Measurements from ENCODE around the gene BIN1. TPM values are rescaled to one million over a fixed set of nuclear protein-coding genes. Genes with fewer than 3 reads are reported as not detected.

Gene BIN1
- total RNA-seq, 2 experiments from 2014 or later, result 95.2 to 102 TPM

DNA sequence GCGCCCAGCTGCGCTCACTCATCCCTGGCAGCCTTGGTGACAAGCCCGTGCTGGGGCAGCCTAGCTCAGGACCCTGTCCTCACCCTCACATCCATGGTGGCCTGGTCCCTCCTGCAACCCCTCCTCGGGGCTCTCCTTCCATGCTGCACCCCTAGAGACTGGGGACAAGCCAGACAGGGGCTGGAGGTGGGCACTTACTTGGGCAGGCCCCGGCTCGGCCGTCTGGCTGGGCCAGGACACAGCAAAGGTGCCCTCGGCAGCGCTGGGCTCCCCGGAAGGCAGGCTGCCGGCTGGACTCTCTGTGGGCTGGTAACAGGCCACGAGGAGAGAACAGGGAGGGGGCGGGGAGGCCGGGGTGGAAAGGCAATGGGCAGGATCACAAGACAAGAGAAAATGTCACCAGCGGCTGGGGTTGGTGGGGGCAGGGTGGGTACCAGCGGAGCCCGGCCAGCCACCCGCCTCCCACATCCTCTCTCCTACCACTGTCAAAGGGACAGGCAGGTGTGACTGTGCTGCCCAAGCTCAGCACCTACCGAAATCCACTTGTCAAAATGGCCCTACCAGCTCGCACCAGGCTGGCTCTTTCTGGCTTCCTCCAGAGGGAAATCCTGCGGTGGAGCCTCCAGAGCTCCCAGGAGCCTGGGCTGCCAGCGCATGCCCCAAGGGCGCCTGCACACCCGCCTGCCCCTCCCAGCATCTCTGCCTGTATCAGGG lies 54.7 kb downstream of the BIN1 start:
- ATAC-seq (no peak), DNase-seq (no peak)
- peaks cover 2% of the 10 kb centered on the region for H3K4me1 Mint-ChIP-seq (ENCODE audit: low read depth)
- no peak overlapping the region for H3K4me3 Mint-ChIP-seq
- H3K27ac Mint-ChIP-seq, result no peak overlapping the region
- H3K27me3 Mint-ChIP-seq, result no peaks in the 10 kb centered on the region
- ChIA-PET POLR2A (no interaction called here), CTCF (interaction anchor here (2.8 kb wide), 1 partner anchor 16 kb away, joined by 12 read pairs; no protein-coding TSS in a partner anchor)
- intact Hi-C loops (cut with micrococcal nuclease), result no loop called here
- H3K9me3 Mint-ChIP-seq, result no peaks in the 10 kb centered on the region
- peaks cover 10% of the 10 kb centered on the region for H3K36me3 Mint-ChIP-seq (ENCODE audit: low read depth)
- TF ChIP-seq, protein P1, sequence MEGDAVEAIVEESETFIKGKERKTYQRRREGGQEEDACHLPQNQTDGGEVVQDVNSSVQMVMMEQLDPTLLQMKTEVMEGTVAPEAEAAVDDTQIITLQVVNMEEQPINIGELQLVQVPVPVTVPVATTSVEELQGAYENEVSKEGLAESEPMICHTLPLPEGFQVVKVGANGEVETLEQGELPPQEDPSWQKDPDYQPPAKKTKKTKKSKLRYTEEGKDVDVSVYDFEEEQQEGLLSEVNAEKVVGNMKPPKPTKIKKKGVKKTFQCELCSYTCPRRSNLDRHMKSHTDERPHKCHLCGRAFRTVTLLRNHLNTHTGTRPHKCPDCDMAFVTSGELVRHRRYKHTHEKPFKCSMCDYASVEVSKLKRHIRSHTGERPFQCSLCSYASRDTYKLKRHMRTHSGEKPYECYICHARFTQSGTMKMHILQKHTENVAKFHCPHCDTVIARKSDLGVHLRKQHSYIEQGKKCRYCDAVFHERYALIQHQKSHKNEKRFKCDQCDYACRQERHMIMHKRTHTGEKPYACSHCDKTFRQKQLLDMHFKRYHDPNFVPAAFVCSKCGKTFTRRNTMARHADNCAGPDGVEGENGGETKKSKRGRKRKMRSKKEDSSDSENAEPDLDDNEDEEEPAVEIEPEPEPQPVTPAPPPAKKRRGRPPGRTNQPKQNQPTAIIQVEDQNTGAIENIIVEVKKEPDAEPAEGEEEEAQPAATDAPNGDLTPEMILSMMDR (IDR thresholded peaks at IDR 0.05), result no peak

DNA sequence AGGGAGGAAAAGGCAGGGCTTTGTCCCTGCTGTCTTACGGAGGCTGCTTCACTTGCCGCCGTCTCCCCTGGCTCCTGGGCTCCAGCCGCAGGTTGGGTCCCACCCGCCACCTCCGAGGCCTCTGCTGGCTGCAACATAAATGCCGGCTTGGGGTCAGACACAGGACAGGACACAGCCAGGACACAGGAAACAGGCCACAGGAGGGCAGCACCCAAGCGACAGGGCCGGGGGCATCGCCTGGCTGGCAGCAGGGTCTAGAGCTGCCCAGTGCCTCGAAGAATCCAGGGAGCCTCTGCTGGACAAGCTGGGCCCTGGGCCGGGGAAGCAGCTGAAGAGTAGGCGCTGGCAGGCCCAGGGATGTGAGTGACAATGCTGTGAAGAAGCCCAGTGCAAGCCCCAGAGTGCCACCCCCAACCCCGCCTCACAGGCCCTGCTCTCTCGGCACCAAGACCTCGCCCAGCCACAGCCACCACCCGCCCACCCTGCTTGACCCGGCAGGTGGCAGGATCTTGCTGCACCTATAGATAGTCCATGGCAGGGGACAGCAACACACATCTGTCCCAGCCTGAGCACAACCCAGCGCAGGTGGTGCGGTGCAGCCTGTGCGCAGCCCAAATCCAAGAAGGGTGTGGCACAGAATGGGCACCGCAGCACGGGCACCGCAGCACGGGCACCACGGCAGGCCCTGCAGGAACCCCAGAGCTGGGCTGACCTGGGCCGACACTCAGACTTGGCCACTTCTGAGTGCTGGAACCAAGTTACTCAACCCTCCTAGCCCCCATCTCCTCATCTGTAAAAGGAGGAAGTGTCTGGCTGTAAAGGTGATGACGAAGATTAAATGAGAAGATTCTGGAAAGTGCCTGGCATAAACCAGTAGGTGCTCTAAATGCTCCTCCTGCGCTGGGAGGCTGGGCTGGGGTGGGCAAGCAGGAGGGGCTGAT lies 55.6 kb downstream of the BIN1 start:
- TF ChIP-seq, protein P1 (IDR thresholded peaks at IDR 0.05), result no peak
- ChIA-PET POLR2A (interaction anchor here (0.8 kb wide), 1 partner anchor 20 kb away, joined by 3 read pairs; no protein-coding TSS in a partner anchor), CTCF (interaction anchor here (1.0 to 2.3 kb wide), 3 partner anchors 12 to 43 kb away, joined by 3 to 7 read pairs (median 7); no protein-coding TSS in a partner anchor)
- intact Hi-C loops (cut with micrococcal nuclease), result no loop called here
- peaks cover 2% of the 10 kb centered on the region for H3K4me1 Mint-ChIP-seq (ENCODE audit: low read depth)
- no peaks in the 10 kb centered on the region for H3K9me3 Mint-ChIP-seq
- ATAC-seq (no peak), DNase-seq (no peak)
- H3K27me3 Mint-ChIP-seq, result no peaks in the 10 kb centered on the region
- H3K36me3 Mint-ChIP-seq (ENCODE audit: low read depth), result peaks cover 10% of the 10 kb centered on the region
- H3K27ac Mint-ChIP-seq, result no peak overlapping the region
- H3K4me3 Mint-ChIP-seq, result no peak overlapping the region

DNA sequence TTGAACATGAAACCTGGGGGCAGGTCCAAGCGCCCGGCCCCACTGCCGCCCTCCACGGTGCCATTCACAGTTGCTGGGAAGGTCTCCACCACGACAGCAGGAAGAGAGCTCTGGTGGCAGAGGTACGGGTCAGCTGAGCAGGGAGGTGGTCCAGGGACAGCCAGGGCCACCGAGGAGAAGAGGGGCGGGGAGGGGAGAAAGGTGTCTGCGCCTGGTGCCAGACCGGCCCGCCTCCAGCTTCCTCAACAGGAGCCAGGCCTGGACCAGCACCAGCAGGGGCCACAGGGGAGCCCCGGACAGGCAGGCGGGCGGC lies 56.2 kb downstream of the BIN1 start:
- ATAC-seq (no peak), DNase-seq (no peak)
- Mint-ChIP-seq H3K9me3 (no peaks in the 10 kb centered on the region), H3K27me3 (no peaks in the 10 kb centered on the region), H3K27ac (no peak overlapping the region), H3K4me3 (no peak overlapping the region), H3K36me3 (ENCODE audit: low read depth) (peaks cover 6% of the 10 kb centered on the region), H3K4me1 (ENCODE audit: low read depth) (peaks cover 2% of the 10 kb centered on the region)
- intact Hi-C loops (cut with micrococcal nuclease), result no loop called here
- POLR2A ChIA-PET, result interaction anchor here (0.8 kb wide), 1 partner anchor 21 kb away, joined by 3 read pairs; no protein-coding TSS in a partner anchor
- TF ChIP-seq, protein P1 (IDR thresholded peaks at IDR 0.05), result no peak
- CTCF ChIA-PET, result interaction anchor here (1.0 to 2.3 kb wide), 4 partner anchors 12 to 42 kb away, joined by 3 to 8 read pairs (median 7); no protein-coding TSS in a partner anchor

DNA sequence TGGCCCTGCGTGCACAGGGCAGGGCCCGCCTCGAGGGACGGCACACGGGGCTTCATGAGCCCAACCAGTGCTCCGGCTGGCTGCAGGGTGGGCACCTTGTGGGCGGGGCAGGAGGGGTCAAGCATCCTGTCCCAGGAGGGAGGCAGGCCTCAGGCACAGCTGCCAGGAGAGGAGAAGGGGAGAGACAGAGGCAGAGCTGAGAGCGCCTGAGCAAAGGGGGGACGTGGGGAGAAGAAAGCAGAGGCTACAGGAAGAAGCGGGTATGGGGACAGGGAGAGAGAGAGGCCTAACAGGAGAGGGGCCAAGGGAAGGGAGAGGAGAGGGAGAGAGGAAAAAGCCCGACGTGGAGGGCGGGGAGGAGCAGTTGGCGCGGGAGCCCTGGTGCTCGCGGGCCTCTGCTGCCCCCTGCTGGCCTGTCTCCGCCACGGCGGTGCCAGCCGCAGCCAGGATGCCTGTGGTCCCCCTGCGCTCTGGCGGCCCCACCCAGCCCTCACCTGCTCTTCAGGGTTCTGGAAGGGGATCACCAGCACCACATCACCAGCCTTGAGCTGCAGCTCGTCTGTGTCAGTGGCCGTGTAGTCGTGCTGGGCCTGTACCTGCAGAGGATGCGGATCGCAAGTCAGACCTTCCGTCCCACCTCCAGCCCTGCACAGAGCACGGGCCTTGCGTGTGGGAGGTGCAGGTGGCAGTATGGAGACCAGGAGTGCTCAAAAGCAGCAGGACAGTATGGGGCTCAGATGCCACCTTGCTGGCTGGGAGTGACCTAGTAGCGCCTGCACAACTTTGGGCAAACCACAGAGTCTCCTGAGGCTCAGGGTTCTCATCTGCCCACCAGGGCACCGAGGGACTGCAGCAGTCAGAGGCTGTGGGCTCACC lies 56.8 kb downstream of the BIN1 start:
- Mint-ChIP-seq H3K27me3 (no peaks in the 10 kb centered on the region), H3K27ac (peak overlapping the region; percentile 66), H3K4me1 (ENCODE audit: low read depth) (peaks cover 2% of the 10 kb centered on the region), H3K9me3 (no peaks in the 10 kb centered on the region), H3K36me3 (ENCODE audit: low read depth) (peaks cover 6% of the 10 kb centered on the region), H3K4me3 (no peak overlapping the region)
- DNase-seq (peak; percentile 72), ATAC-seq (peak; percentile 82)
- CTCF ChIA-PET, result interaction anchor here (1.0 to 2.3 kb wide), 5 partner anchors 11 to 78 kb away, joined by 3 to 8 read pairs (median 7); no protein-coding TSS in a partner anchor
- POLR2A ChIA-PET, result interaction anchor here (0.8 kb wide), 1 partner anchor 21 kb away, joined by 3 read pairs; no protein-coding TSS in a partner anchor
- intact Hi-C loops (cut with micrococcal nuclease), result no loop called here
- TF ChIP-seq, protein P1 (IDR thresholded peaks at IDR 0.05), result peak; percentile 94
